ENCODE data around the gene MCIDAS. TPM values are rescaled to one million over a fixed set of nuclear protein-coding genes. Genes with fewer than 3 reads are reported as not detected.

Gene MCIDAS
- total RNA-seq (2022; extraction: Qiagen RNA extraction; ENCODE audit: low read depth) = 1.6 to 3.1 TPM (median 2.2 TPM) in 5 replicates

GRCh38 chr5:55226934-55227663, at the start of gene MCIDAS:
Gene MCIDAS (minus strand): TSS chr5:55227315. CDS start chr5:55227138, 177 bp downstream.

GRCh38 chr5:55232985-55233928, 6.1 kb upstream of the MCIDAS start, which contains the start of gene CCNO:
Gene CCNO (minus strand): TSS chr5:55233608. CDS start chr5:55233523, 85 bp downstream.

GRCh38 chr5:55172937-55173686, 54.0 kb downstream of the MCIDAS start, which contains the start of gene CDC20B:
Gene CDC20B (minus strand): TSS chr5:55173177. CDS start chr5:55173000, 177 bp downstream.

Other genes starting within 250 kb of the MCIDAS start
- gene ESM1, start 241.7 kb downstream of the MCIDAS start, total RNA-seq (2022; extraction: Qiagen RNA extraction; ENCODE audit: low read depth) = not detected in 5 replicates
- not detected in 5 replicates for gene GZMK, start 203.1 kb downstream of the MCIDAS start, total RNA-seq (2022; extraction: Qiagen RNA extraction; ENCODE audit: low read depth)
- gene GZMA, start 124.7 kb downstream of the MCIDAS start, total RNA-seq (2022; extraction: Qiagen RNA extraction; ENCODE audit: low read depth) = not detected in 5 replicates
- gene GPX8, start 67.1 kb downstream of the MCIDAS start, total RNA-seq (2022; extraction: Qiagen RNA extraction; ENCODE audit: low read depth) = 30.8 to 45.9 TPM (median 38.7 TPM) in 5 replicates
- 0.05 to 0.11 TPM (median 0.09 TPM) in 3 of 5 replicates, not detected in the others for gene CDC20B, start 54.1 kb downstream of the MCIDAS start, total RNA-seq (2022; extraction: Qiagen RNA extraction; ENCODE audit: low read depth)
- 5.8 to 10.4 TPM (median 8.7 TPM) in 5 replicates for gene CCNO, start 6.3 kb upstream of the MCIDAS start, total RNA-seq (2022; extraction: Qiagen RNA extraction; ENCODE audit: low read depth)
- gene DHX29, start 80.4 kb upstream of the MCIDAS start, total RNA-seq (2022; extraction: Qiagen RNA extraction; ENCODE audit: low read depth) = 14.6 to 25.6 TPM (median 24.2 TPM) in 5 replicates
- gene MTREX, start 80.7 kb upstream of the MCIDAS start, total RNA-seq (2022; extraction: Qiagen RNA extraction; ENCODE audit: low read depth) = 23.5 to 58.9 TPM (median 35.8 TPM) in 5 replicates

Measured in A549 treated with RU486 at 1 μM for 4 hours (cell line).